Hepatic stellate cell (primary cell): ENCODE measurements around the gene IFT25.
A peak's percentile ranks its signal among the peaks of the same experiment; 100 is the strongest.

ENCODE experiments used
- DNase-seq: peaks from one replicate; pipeline ENCODE4 v3.0.0; 2011; ENCODE audit warnings: low spot score

IFT25 gene

GRCh38 chr1:53927376-53927881 is 18.1 kb downstream of the IFT25 start:
- no peak for DNase-seq

GRCh38 chr1:53919675-53920066 is 25.8 kb downstream of the IFT25 start:
- DNase-seq, result no peak

GRCh38 chr1:53918343-53918742 is 27.2 kb downstream of the IFT25 start:
- no peak for DNase-seq

- DNase-seq, result no peak
These were observed 32.0 kb downstream of the IFT25 start for GRCh38 chr1:53913352-53914033.

- no peak for DNase-seq
These were observed 34.1 kb downstream of the IFT25 start for GRCh38 chr1:53911442-53911841.

- no peak for DNase-seq
These were observed 35.6 kb downstream of the IFT25 start for GRCh38 chr1:53909946-53910345.

- DNase-seq, result no peak
These were observed 39.4 kb downstream of the IFT25 start for GRCh38 chr1:53906121-53906520.

- no peak for DNase-seq
These were observed 40.0 kb downstream of the IFT25 start for GRCh38 chr1:53905509-53905908.

GRCh38 chr1:53902235-53903138 is 43.0 kb downstream of the IFT25 start:
- DNase-seq, result no peak

GRCh38 chr1:53899708-53900107 is 45.8 kb downstream of the IFT25 start:
- DNase-seq, result no peak

GRCh38 chr1:53899206-53899628 is 46.3 kb downstream of the IFT25 start:
- no peak for DNase-seq

- DNase-seq, result peak; percentile 61
These were observed 48.8 kb downstream of the IFT25 start for GRCh38 chr1:53896635-53897229.

- DNase-seq, result no peak
These were observed 50.1 kb downstream of the IFT25 start for GRCh38 chr1:53895421-53895820.

- no peak for DNase-seq
These were observed 50.9 kb downstream of the IFT25 start for GRCh38 chr1:53894644-53895043.

- no peak for DNase-seq
These were observed 51.4 kb downstream of the IFT25 start, which contains the start of gene DIO1 for GRCh38 chr1:53893999-53894636. Gene DIO1, plus strand, starts transcription at chr1:53894187. Its CDS starts 24 bp downstream, at chr1:53894211.

- DNase-seq, result no peak
These were observed 52.6 kb downstream of the IFT25 start for GRCh38 chr1:53892911-53893310.

- no peak for DNase-seq
These were observed 53.8 kb downstream of the IFT25 start for GRCh38 chr1:53891678-53892077.

GRCh38 chr1:53891018-53891417 is 54.5 kb downstream of the IFT25 start:
- no peak for DNase-seq

- DNase-seq, result no peak
These were observed 55.0 kb downstream of the IFT25 start for GRCh38 chr1:53890522-53890941.

- DNase-seq, result peak; percentile 89
These were observed 55.9 kb downstream of the IFT25 start, which contains the start of gene YIPF1 for GRCh38 chr1:53889304-53890298. Gene YIPF1, minus strand, starts transcription at chr1:53889797. Its CDS starts 860 bp downstream, at chr1:53888937.

- DNase-seq, result no peak
These were observed 56.8 kb downstream of the IFT25 start for GRCh38 chr1:53888681-53889080.
